HepG2 (cell line): ENCODE results near the gene NDUFAF8. TPM values are rescaled to one million over a fixed set of nuclear protein-coding genes. Genes with fewer than 3 reads are reported as not detected.

ENCODE experiments used
- AGO1 ChIP-seq: fragments of 200-400 bp; formaldehyde crosslinking; IDR thresholded peaks from 2 replicates; pipeline ENCODE4 v1.6.1; 2017; ENCODE audit warnings: mild to moderate bottlenecking, low read depth, low read length, moderate library complexity; ENCODE audit not compliant: poor library complexity, severe bottlenecking
- HDAC1 ChIP-seq: sonication (generic); formaldehyde crosslinking; IDR thresholded peaks from 2 replicates; pipeline ENCODE4 v1.5.1; 2020; ENCODE audit warnings: mild to moderate bottlenecking, missing genetic modification reagents
- MAZ ChIP-seq, 2 experiments: sonication (generic) in 1 of 2; formaldehyde crosslinking in 1 of 2; IDR thresholded peaks; 2 replicates each; pipeline versions ENCODE4 v1.5.0 to v1.6.1; 2012 to 2020; ENCODE audit warnings: low read depth in 2 of 2, mild to moderate bottlenecking in 2 of 2, borderline replicate concordance in 1 of 2, improper control_type of control experiment in 1 of 2, low read length in 1 of 2, missing genetic modification reagents in 1 of 2, moderate library complexity in 1 of 2
- MED8 ChIP-seq: sonication (generic); formaldehyde crosslinking; IDR thresholded peaks from 2 replicates; pipeline ENCODE4 v1.8.1; 2023; ENCODE audit warnings: mild to moderate bottlenecking, missing genetic modification reagents; ENCODE audit not compliant: insufficient replicate concordance
- NFYC ChIP-seq: IDR thresholded peaks from 2 replicates; pipeline ENCODE4 v1.6.1; 2016; ENCODE audit warnings: missing genetic modification reagents, missing compliant biosample characterization
- POGZ ChIP-seq: sonication (generic); formaldehyde crosslinking; IDR thresholded peaks from 2 replicates; pipeline ENCODE4 v1.4.0; 2020; ENCODE audit warnings: mild to moderate bottlenecking, missing genetic modification reagents
- POLR2A ChIP-seq, 2 experiments: IDR thresholded peaks; 2 replicates each; pipeline ENCODE4 v1.6.1; 2011; ENCODE audit warnings: low read depth in 2 of 2, low read length in 2 of 2, mild to moderate bottlenecking in 1 of 2, moderate library complexity in 1 of 2; ENCODE audit not compliant: insufficient read depth in 1 of 2
- ZFP1 ChIP-seq: IDR thresholded peaks from 2 replicates; pipeline ENCODE4 v1.6.1; 2016
- ZNF101 ChIP-seq: sonication (generic); formaldehyde crosslinking; IDR thresholded peaks from 2 replicates; pipeline ENCODE4 v1.4.0; 2020; ENCODE audit warnings: mild to moderate bottlenecking, low read depth, missing genetic modification reagents, borderline replicate concordance
- polyA plus RNA-seq, 8 experiments: library from polyadenylated mRNA; depleted of rRNA in 3 of 8; stranded (reverse) in 7 of 8; unstranded in 1 of 8; fragments of >200 nt; fragmentation: Illumina TruSeq in 4 of 8; extraction: Trizol in 4 of 8; gene quantifications; 2 replicates each; pipeline versions ENCODE4 v1.2.1 to v1.2.3, GENCODE V29; 2011 to 2016; ENCODE audit warnings: low read depth in 4 of 8, missing spikeins in 1 of 8, mixed read lengths in 1 of 8; ENCODE audit not compliant: insufficient read depth in 1 of 8
- total RNA-seq, 5 experiments: library from RNA; depleted of rRNA; stranded (reverse); fragments of >200 nt; fragmentation: Illumina TruSeq; extraction: Trizol; gene quantifications; 2 replicates each; pipeline ENCODE4 v1.2.3, GENCODE V29; 2016; ENCODE audit warnings: low read depth in 1 of 5
- TF ChIP-seq, protein P1 (sequence below): sonication (generic); formaldehyde crosslinking; IDR thresholded peaks from 2 replicates; pipeline ENCODE4 v1.4.0; 2020; ENCODE audit warnings: mild to moderate bottlenecking, missing genetic modification reagents
- TF ChIP-seq, protein P2 (sequence below): IDR thresholded peaks from 2 replicates; pipeline ENCODE4 v1.6.1; 2016; ENCODE audit warnings: mild to moderate bottlenecking
- TF ChIP-seq, protein P3 (sequence below): sonication (generic); formaldehyde crosslinking; IDR thresholded peaks from 2 replicates; pipeline ENCODE4 v1.4.0; 2020; ENCODE audit warnings: mild to moderate bottlenecking, missing genetic modification reagents
- TF ChIP-seq, protein P4 (sequence below): sonication (generic); formaldehyde crosslinking; IDR thresholded peaks from 2 replicates; pipeline ENCODE4 v1.4.0; 2020; ENCODE audit warnings: missing genetic modification reagents, mild to moderate bottlenecking, borderline replicate concordance

The NDUFAF8 gene
- total and polyA plus RNA-seq, 2 of the 13 experiments (the other 11 are each of a cell fraction or from before 2014, with no cell fraction given): 75.6 to 233 TPM

DNA sequence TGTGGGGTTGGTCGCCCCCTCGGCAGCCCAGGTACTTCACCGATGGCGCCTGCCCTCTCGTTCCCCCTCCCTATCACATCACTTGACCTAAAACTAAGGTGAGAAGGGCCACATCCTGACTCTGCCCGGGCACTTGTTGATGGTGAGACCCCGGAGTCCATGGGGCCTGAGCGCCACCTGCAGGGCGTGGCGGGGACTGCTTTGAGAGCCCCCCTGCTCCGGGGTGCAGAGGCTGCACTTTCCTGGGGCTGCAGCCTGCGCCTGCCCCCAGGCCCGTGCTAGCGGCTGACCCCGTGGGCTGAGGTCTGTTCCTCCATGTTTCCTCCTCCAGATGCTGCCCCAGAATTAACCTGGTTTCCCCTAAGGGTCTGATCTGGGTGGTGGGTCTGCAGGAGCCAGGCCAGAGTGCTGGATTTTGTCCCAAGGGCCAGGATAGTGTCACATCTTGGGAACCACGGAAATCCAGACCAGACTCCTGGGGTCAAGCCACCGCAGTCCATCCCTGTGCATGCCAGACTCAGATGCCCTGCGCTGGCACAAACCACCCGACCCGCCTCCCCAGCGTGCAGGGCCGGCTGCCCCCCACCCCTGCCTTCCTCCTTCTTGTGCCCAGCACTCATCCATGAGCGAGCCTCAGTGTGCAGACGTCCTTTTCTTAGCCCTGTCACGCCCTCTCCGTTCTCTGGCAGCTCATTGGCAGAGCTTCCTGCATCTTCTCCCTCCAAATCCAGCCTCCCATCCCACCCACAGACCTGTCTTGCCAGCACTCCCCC, 2.7 kb downstream of the NDUFAF8 start (continued):
- TF ChIP-seq POLR2A (IDR thresholded peaks at IDR 0.05; ENCODE audit: insufficient read depth in 1 of 2, low read depth in 2 of 2, low read length in 2 of 2) (peak in 1 of 2 experiments; percentile 44; a peak in 2 of 4 replicates), ZNF101 (CRISPR knock-in tag) (0 out of 2 replicates have a peak, but pooled peaks have one; percentile 19), MED8 (no peak), NFYC (CRISPR knock-in tag) (peak; percentile 15; the same call in 1 of the 2 replicates), HDAC1 (0 out of 2 replicates have a peak, but pooled peaks have one; percentile 22), MAZ (IDR thresholded peaks at IDR 0.05; ENCODE audit: borderline replicate concordance, low read depth, low read length) (peak; percentile 38; the same call in 1 of the 2 replicates), MAZ (CRISPR knock-in tag; IDR thresholded peaks at IDR 0.05; ENCODE audit: low read depth) (no peak; the same call in none of the 2 replicates), POGZ (CRISPR knock-in tag) (no peak), ZFP1 (CRISPR knock-in tag) (no peak), AGO1 (peak; percentile 66)
- TF ChIP-seq, protein P1, sequence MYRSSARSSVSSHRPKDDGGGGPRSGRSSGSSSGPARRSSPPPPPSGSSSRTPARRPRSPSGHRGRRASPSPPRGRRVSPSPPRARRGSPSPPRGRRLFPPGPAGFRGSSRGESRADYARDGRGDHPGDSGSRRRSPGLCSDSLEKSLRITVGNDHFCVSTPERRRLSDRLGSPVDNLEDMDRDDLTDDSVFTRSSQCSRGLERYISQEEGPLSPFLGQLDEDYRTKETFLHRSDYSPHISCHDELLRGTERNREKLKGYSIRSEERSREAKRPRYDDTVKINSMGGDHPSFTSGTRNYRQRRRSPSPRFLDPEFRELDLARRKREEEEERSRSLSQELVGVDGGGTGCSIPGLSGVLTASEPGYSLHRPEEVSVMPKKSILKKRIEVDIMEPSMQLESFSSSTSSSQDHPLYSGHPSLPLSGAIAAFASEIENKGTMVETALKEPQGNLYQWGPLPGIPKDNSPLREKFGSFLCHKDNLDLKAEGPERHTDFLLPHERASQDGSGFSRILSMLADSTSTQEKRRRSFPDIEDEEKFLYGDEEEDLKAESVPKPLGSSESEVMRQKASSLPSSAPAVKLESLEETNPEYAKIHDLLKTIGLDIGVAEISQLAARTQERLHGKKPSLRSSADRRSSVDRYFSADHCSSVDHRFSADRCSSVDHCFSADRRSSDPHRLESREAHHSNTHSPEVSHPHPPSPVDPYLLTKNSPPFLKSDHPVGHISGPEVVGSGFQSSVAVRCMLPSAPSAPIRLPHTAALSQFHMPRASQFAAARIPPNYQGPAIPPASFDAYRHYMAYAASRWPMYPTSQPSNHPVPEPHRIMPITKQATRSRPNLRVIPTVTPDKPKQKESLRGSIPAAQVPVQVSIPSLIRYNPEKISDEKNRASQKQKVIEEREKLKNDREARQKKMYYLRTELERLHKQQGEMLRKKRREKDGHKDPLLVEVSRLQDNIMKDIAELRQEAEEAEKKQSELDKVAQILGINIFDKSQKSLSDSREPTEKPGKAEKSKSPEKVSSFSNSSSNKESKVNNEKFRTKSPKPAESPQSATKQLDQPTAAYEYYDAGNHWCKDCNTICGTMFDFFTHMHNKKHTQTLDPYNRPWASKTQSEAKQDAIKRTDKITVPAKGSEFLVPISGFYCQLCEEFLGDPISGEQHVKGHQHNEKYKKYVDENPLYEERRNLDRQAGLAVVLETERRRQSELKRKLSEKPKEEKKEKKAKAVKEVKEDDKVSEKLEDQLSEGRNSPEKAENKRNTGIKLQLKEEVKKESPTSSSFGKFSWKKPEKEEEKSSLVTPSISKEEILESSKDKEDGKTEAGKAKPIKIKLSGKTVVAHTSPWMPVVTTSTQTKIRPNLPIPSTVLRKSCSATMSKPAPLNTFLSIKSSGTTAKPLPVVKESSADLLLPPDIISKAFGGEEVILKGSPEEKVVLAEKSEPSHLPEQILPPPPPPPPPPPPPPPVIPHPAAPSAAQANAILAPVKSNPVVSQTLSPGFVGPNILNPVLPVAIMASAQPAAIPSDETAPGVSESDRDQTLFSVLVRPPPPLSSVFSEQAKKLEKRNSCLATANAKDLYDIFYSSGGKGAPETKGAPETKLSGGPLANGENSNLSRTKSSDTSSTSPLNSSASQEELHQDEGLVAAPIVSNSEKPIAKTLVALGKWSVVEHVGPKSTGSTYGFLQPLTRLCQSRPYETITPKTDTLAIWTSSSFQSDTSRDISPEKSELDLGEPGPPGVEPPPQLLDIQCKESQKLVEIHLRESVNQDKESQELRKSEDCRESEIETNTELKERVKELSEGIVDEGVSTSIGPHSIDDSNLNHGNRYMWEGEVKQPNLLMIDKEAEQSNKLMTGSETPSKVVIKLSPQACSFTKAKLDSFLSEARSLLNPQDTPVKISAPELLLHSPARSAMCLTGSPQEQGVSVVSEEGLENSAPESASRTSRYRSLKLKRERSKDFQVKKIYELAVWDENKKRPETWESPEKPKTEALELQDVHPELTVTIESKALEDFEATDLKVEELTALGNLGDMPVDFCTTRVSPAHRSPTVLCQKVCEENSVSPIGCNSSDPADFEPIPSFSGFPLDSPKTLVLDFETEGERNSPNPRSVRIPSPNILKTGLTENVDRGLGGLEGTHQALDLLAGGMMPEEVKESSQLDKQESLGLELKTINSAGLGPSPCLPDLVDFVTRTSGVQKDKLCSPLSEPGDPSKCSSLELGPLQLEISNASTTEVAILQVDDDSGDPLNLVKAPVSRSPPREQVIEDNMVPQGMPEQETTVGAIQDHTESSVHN: no peak
- TF ChIP-seq, protein P2, sequence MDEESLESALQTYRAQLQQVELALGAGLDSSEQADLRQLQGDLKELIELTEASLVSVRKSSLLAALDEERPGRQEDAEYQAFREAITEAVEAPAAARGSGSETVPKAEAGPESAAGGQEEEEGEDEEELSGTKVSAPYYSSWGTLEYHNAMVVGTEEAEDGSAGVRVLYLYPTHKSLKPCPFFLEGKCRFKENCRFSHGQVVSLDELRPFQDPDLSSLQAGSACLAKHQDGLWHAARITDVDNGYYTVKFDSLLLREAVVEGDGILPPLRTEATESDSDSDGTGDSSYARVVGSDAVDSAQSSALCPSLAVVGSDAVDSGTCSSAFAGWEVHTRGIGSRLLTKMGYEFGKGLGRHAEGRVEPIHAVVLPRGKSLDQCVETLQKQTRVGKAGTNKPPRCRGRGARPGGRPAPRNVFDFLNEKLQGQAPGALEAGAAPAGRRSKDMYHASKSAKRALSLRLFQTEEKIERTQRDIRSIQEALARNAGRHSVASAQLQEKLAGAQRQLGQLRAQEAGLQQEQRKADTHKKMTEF (CRISPR knock-in tag): peak; percentile 56; the same call in 1 of the 2 replicates
- TF ChIP-seq, protein P3, sequence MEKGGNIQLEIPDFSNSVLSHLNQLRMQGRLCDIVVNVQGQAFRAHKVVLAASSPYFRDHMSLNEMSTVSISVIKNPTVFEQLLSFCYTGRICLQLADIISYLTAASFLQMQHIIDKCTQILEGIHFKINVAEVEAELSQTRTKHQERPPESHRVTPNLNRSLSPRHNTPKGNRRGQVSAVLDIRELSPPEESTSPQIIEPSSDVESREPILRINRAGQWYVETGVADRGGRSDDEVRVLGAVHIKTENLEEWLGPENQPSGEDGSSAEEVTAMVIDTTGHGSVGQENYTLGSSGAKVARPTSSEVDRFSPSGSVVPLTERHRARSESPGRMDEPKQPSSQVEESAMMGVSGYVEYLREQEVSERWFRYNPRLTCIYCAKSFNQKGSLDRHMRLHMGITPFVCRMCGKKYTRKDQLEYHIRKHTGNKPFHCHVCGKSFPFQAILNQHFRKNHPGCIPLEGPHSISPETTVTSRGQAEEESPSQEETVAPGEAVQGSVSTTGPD: no peak
- TF ChIP-seq, protein P4, sequence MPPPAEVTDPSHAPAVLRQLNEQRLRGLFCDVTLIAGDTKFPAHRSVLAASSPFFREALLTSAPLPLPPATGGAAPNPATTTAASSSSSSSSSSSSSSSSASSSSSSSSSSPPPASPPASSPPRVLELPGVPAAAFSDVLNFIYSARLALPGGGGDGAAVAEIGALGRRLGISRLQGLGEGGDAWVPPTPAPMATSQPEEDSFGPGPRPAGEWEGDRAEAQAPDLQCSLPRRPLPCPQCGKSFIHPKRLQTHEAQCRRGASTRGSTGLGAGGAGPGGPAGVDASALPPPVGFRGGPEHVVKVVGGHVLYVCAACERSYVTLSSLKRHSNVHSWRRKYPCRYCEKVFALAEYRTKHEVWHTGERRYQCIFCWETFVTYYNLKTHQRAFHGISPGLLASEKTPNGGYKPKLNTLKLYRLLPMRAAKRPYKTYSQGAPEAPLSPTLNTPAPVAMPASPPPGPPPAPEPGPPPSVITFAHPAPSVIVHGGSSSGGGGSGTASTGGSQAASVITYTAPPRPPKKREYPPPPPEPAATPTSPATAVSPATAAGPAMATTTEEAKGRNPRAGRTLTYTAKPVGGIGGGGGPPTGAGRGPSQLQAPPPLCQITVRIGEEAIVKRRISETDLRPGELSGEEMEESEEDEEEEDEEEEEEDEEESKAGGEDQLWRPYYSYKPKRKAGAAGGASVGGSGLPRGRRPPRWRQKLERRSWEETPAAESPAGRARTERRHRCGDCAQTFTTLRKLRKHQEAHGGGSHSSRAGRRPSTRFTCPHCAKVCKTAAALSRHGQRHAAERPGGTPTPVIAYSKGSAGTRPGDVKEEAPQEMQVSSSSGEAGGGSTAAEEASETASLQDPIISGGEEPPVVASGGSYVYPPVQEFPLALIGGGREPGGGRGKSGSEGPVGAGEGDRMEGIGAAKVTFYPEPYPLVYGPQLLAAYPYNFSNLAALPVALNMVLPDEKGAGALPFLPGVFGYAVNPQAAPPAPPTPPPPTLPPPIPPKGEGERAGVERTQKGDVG: no peak
